KOPT-K1 (cell line): ENCODE measurements around the gene FARP1.

Source experiments
- H3K27ac ChIP-seq: fragments of 200-600 bp; sonication (generic); 2 replicates; pipeline ENCODE4 v1.5.1; 2016; ENCODE audit warnings: antibody characterized with exemption, mild to moderate bottlenecking, low read depth, low read length; ENCODE audit not compliant: poor library complexity, severe bottlenecking
- H3K36me3 ChIP-seq: fragments of 200-600 bp; sonication (generic); 2 replicates; pipeline ENCODE4 v1.5.1; 2017; ENCODE audit warnings: antibody characterized with exemption, mild to moderate bottlenecking, low read length, moderate library complexity; ENCODE audit not compliant: insufficient read depth
- H3K9me3 ChIP-seq: fragments of 200-600 bp; sonication (generic); 2 replicates; pipeline ENCODE4 v1.5.1; 2017; ENCODE audit warnings: antibody characterized with exemption, low read length, mild to moderate bottlenecking; ENCODE audit not compliant: insufficient read depth, poor library complexity, severe bottlenecking

Gene FARP1

DNA sequence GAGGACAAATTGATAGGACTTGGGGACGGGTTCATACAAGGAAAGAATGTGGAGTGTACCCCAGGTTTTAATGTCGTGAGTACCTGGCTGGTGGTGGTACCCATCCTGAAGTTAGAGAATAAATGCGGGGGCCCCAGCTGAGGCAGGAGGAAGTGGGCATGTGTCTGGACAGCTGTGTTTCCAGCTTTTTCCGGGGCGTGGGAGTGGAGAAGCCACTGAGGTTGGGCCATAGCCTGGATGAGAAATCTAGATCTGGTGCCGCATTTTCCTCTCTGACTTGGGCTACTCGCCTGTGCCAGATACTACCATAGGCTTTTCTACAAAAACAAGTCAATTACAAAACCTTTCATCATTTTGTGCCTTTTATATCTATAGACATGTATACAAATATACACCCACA is 286.6 kb downstream of the FARP1 start:
- no peak overlapping the region for H3K27ac ChIP-seq
- no peaks in the 10 kb centered on the region for H3K36me3 ChIP-seq
- H3K9me3 ChIP-seq, result no peaks in the 10 kb centered on the region

GRCh38 chr13:98429977-98430736 is 287.3 kb downstream of the FARP1 start:
- Histone ChIP-seq H3K27ac (no peak overlapping the region), H3K9me3 (no peaks in the 10 kb centered on the region), H3K36me3 (no peaks in the 10 kb centered on the region)

DNA sequence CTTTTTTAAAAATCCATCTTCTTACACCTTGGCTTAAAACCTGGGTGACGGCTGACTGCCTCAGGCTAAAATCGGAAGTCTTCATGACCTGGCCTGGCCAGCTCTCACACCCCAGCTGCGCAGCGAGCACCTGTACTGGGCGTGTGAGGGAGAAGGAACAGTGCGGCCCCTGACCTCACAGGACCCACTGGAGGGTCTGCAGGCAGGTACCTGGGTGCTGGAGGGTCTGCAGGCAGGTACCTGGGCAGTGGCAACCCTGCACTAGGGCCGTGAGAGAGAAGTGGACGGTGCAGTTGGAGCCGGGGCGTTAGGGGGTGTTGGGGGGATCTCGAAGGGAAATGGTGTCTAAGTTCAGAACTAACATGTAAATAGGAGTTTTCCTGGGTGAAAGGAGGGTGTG is 289.7 kb downstream of the FARP1 start:
- H3K36me3 ChIP-seq, result no peaks in the 10 kb centered on the region
- H3K9me3 ChIP-seq, result no peaks in the 10 kb centered on the region
- no peak overlapping the region for H3K27ac ChIP-seq

DNA sequence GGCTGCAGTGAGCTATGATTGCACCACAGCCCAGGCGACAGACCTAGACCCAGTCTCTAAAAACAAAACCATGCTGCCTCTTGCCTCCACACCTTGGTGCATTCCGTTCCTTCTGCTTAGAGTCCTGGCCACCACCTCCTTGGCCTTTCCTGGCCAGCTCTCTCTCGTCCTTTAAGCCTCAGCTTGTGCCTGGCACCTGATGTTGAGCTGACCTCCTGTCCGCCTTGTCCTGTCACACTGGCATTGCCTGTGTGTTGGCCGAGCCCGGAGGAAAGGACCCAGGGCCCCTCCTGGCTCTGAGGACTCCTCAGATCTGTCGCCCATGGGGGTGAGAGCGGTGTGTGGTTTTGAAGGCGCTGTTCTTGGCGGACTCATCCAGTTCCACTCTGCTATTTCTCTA is 290.8 kb downstream of the FARP1 start:
- no peak overlapping the region for H3K27ac ChIP-seq
- no peaks in the 10 kb centered on the region for H3K9me3 ChIP-seq
- no peaks in the 10 kb centered on the region for H3K36me3 ChIP-seq

DNA sequence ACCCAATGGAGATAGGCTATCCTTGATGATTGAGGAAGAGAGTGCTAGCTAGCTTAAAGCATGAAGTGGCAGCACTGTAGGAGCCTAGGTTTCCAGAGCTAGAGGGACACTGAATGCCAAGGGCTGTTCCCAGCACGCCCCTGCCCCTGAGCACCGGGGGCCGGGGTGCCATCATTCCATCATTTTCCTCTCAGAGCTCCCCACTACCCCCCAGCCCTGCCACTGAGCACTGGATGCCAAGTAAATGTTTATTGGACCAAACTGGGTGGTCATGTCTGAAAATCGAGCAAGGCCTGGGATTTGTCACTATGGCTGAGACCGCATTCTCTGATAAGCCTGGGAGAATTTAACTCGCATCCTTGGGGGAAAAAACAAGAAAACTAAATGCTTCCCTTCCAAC is 291.2 kb downstream of the FARP1 start:
- H3K9me3 ChIP-seq, result no peaks in the 10 kb centered on the region
- no peaks in the 10 kb centered on the region for H3K36me3 ChIP-seq
- H3K27ac ChIP-seq, result no peak overlapping the region

DNA sequence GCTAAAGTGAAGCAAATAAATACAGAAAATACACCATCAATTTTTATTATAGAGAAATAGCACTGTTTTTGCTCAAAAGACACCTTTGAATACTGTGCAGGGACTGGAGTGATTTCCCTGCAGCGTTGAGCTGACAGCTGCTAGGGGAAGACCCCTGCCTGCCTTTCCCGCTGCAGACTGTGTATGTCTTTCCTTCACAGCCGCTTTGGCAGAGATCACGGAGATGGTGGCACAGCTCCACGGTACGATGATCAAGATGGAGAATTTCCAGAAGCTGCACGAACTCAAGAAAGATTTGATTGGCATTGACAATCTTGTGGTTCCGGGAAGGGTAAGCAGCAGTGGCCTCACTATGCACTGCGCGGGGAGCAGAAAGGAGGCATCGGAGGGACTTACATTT is 292.5 kb downstream of the FARP1 start:
- H3K36me3 ChIP-seq, result no peaks in the 10 kb centered on the region
- no peaks in the 10 kb centered on the region for H3K9me3 ChIP-seq
- no peak overlapping the region for H3K27ac ChIP-seq

GRCh38 chr13:98436233-98436910 is 293.5 kb downstream of the FARP1 start:
- Histone ChIP-seq H3K36me3 (no peaks in the 10 kb centered on the region), H3K9me3 (no peaks in the 10 kb centered on the region)

DNA sequence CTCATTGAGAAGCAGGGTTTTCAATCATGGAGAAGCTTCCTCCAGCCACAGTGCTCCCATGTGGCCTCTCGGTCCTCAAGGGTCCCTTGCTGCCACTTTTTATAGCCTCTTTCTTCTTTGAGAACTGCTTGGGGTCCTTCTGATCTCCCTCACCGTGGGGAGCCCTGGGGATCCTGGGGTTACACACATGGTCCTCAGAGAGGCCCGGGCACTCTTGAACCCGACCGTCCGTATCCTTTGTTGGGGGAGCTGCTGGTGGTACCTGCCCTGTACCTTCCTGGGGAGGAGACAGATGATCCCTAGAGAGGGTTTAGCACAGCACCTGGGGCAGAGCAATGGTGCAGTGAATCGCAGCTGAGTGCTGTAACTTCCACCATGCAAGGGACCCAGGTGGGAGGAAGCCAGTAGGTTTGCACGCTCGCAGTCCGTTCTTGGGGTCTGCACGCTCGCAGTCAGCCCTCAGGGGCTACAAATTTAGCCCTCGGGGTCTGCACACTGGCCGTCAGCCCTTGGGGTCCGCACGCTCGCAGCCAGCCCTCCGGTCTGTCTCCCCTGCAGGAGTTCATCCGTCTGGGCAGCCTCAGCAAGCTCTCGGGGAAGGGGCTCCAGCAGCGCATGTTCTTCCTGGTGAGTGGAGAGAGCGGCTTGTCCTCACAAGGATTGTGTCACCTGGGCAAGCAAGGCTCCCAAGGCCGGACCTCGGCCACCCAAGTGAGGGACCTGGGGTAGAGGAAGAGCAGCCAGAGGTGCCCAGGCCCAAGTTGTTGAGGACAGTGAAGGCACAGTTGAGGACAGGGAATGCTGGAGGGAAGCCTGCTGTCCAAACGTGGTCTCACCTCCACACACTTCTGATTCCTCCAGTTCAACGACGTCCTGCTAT is 295.6 kb downstream of the FARP1 start:
- no peaks in the 10 kb centered on the region for H3K36me3 ChIP-seq
- no peak overlapping the region for H3K27ac ChIP-seq
- H3K9me3 ChIP-seq, result no peaks in the 10 kb centered on the region

More at GRCh38 chr13:98436233-98436910, 293.5 kb downstream of the FARP1 start:
- no peak overlapping the region for H3K27ac ChIP-seq

GRCh38 chr13:98439126-98439828 is 296.4 kb downstream of the FARP1 start:
- Histone ChIP-seq H3K9me3 (no peaks in the 10 kb centered on the region), H3K36me3 (no peaks in the 10 kb centered on the region), H3K27ac (no peak overlapping the region)

GRCh38 chr13:98439896-98440295 is 297.0 kb downstream of the FARP1 start:
- Histone ChIP-seq H3K27ac (no peak overlapping the region), H3K36me3 (no peaks in the 10 kb centered on the region)

DNA sequence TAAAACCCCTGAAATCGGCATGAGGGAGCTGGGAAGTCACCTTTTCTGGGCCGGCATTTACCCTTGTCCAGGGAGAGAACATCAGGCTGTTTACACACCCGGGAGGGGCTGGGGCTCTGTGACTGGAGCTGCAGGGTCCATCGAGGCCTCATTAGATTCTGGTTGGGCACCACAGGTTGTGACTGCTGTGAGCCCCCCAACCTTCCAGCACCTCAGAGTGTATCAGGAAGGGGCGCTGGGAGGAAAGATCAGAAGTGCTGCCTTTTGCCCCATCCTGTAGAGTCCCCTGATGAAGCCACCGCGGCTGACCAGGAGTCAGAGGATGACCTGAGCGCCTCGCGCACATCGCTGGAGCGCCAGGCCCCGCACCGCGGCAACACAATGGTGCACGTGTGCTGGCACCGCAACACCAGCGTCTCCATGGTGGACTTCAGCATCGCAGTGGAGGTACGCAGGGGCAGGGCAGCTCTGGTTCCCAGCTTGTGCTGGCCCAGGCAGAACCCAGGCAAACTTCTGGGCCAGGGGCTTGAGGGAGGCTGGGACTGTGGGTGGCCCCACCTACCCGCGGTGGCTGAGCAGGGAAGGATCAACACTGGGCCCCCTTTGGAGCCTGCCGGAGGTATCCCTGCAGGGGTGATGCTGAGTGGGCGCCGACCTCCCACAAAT is 297.6 kb downstream of the FARP1 start:
- H3K9me3 ChIP-seq, result no peaks in the 10 kb centered on the region
- no peak overlapping the region for H3K27ac ChIP-seq
- H3K36me3 ChIP-seq, result no peaks in the 10 kb centered on the region

More at GRCh38 chr13:98439896-98440295, 297.0 kb downstream of the FARP1 start:
- no peaks in the 10 kb centered on the region for H3K9me3 ChIP-seq

GRCh38 chr13:98441056-98441676 is 298.3 kb downstream of the FARP1 start:
- H3K27ac ChIP-seq, result no peak overlapping the region
- no peaks in the 10 kb centered on the region for H3K9me3 ChIP-seq
- no peaks in the 10 kb centered on the region for H3K36me3 ChIP-seq

DNA sequence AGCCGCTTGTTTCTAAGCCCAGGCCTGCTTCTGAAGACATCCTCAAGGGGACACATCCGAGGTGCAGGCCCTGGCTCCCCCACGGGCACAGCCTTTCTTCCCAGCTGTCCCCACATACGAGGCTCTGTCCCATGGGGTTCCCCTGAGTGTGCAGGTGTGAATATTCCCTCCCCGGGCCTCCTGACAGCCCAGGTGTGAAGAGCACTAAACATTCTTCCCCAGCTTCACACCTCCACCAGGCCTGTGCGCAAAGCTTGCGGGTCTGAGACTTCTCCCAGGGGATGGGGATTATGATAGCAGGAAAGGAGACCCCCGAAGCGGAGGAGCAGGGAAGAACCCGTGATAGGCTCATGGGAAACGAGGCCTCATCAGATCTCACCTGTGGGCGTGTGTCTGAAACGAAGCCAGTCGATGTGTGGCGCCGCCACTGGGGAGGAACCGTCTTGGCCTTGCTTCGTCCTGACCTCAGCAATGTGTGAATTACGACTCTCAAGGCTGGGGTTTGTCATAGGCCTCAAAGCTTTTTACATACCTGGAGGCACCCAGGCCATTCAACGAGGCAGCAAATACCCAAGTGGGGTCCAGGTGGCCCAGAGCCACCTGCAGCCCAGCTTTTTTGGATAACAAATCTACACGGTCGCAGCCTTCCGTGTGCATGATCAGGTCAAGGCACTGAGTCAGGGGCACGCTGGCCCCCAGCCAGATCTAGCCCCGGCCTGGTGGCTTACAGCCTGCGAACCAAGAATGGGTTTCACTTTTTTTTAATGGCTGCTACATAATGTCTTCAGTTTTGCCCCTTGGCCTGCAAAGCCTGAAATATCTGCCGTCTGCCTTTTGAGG is 299.7 kb downstream of the FARP1 start:
- Histone ChIP-seq H3K9me3 (no peaks in the 10 kb centered on the region), H3K36me3 (peaks cover 8% of the 10 kb centered on the region; the same call in 1 of the 2 replicates), H3K27ac (no peak overlapping the region)
